IMR-90 (cell line): ENCODE measurements around the gene MAP10. TPM values are rescaled to one million over a fixed set of nuclear protein-coding genes. Genes with fewer than 3 reads are reported as not detected.

Source experiments
- ATAC-seq: fragments of 200-7000 bp; cut with Tn5 transposase; 2 replicates; pipeline ENCODE4 v1.9.1; 2020; ENCODE audit warnings: low read depth, mild to moderate bottlenecking, moderate library complexity
- BruUV-seq: library from RNA; stranded (reverse); fragments of 400-500 nt; replicated peaks from 2 replicates; lab custom pipeline; 2021; lab: Mats Ljungman, UMichigan
- CTCF ChIA-PET: fragments of 300-600 bp; formaldehyde crosslinking; extraction: SDS; loops from one replicate; lab custom pipeline; 2021; ENCODE audit warnings: antibody characterized with exemption; lab: Yijun Ruan, JAX
- POLR2A ChIA-PET: fragments of 300-600 bp; sonication (Branson Sonifier 250); formaldehyde crosslinking; loops from one replicate; lab custom pipeline; 2022; ENCODE audit warnings: antibody characterized with exemption; ENCODE audit not compliant: unreplicated experiment; lab: Charles Lee
- DNase-seq: peaks from one replicate; pipeline ENCODE4 v3.0.0; 2013
- H2AFZ ChIP-seq: replicated peaks from 2 replicates; pipeline ENCODE3; 2013; ENCODE audit warnings: low read length, mild to moderate bottlenecking; ENCODE audit not compliant: poor library complexity
- H2AK5ac ChIP-seq: 2 replicates; pipeline ENCODE4 v1.6.1; 2013; ENCODE audit warnings: low read depth, low read length, inconsistent platforms
- H2AK9ac ChIP-seq: replicated peaks from 2 replicates; pipeline ENCODE3; 2013; ENCODE audit warnings: mild to moderate bottlenecking, low read depth, low read length, moderate library complexity; ENCODE audit not compliant: poor library complexity
- H2BK120ac ChIP-seq: 2 replicates; pipeline ENCODE4 v1.6.1; 2013; ENCODE audit warnings: low read depth, low read length, inconsistent platforms
- H2BK15ac ChIP-seq: 3 replicates; pipeline ENCODE4 v1.6.1; 2013; ENCODE audit warnings: low read depth, low read length, inconsistent platforms
- H2BK20ac ChIP-seq: 2 replicates; pipeline ENCODE4 v1.6.1; 2013; ENCODE audit warnings: low read depth, mild to moderate bottlenecking, inconsistent platforms, low read length, moderate library complexity
- H2BK5ac ChIP-seq: 2 replicates; pipeline ENCODE4 v1.6.1; 2013; ENCODE audit warnings: mild to moderate bottlenecking, low read depth, low read length, inconsistent platforms; ENCODE audit not compliant: poor library complexity, severe bottlenecking
- H3K14ac ChIP-seq: replicated peaks from 2 replicates; pipeline ENCODE4 v1.6.1; 2013; ENCODE audit warnings: low read depth, low read length, inconsistent platforms
- H3K18ac ChIP-seq: 2 replicates; pipeline ENCODE4 v1.6.1; 2013; ENCODE audit warnings: low read depth, low read length, control low read depth
- H3K23ac ChIP-seq: 2 replicates; pipeline ENCODE4 v1.6.1; 2013; ENCODE audit warnings: low read depth, low read length, inconsistent platforms
- H3K27ac ChIP-seq: 2 replicates; pipeline ENCODE4 v1.5.1; 2013; ENCODE audit warnings: mild to moderate bottlenecking, control low read depth, low read length; ENCODE audit not compliant: insufficient read depth
- H3K27me3 ChIP-seq: 2 replicates; pipeline ENCODE4 v1.6.1; 2013; ENCODE audit warnings: low read length; ENCODE audit not compliant: control insufficient read depth, insufficient read depth
- H3K36me3 ChIP-seq: 2 replicates; pipeline ENCODE4 v1.6.1; 2013; ENCODE audit warnings: low read length, mixed read lengths; ENCODE audit not compliant: control insufficient read depth, insufficient read depth
- H3K4ac ChIP-seq: 2 replicates; pipeline ENCODE4 v1.6.1; 2013; ENCODE audit warnings: low read depth, low read length, inconsistent platforms
- H3K4me1 ChIP-seq: 2 replicates; pipeline ENCODE4 v1.6.1; 2013; ENCODE audit warnings: low read length, mixed read lengths; ENCODE audit not compliant: control insufficient read depth, insufficient read depth
- H3K4me2 ChIP-seq: 2 replicates; pipeline ENCODE4 v1.6.1; 2013; ENCODE audit warnings: low read depth, mild to moderate bottlenecking, control low read depth, low read length, moderate library complexity
- H3K4me3 ChIP-seq: 2 replicates; pipeline ENCODE4 v1.5.1; 2013; ENCODE audit warnings: low read depth, mild to moderate bottlenecking, control low read depth, low read length, moderate library complexity; ENCODE audit not compliant: insufficient read depth
- H3K56ac ChIP-seq: 2 replicates; pipeline ENCODE4 v1.6.1; 2013; ENCODE audit warnings: low read length, inconsistent platforms; ENCODE audit not compliant: insufficient read depth; ENCODE audit errors: extremely low read depth
- H3K79me1 ChIP-seq, 2 experiments: 2 replicates each; pipeline ENCODE4 v1.6.1; 2013; ENCODE audit warnings: low read length in 2 of 2, inconsistent platforms in 1 of 2, low read depth in 1 of 2
- H3K9ac ChIP-seq: 2 replicates; pipeline ENCODE4 v1.6.1; 2013; ENCODE audit warnings: low read depth, low read length, control low read depth
- H3K9me1 ChIP-seq: 2 replicates; pipeline ENCODE4 v1.6.1; 2013; ENCODE audit warnings: low read length, inconsistent platforms; ENCODE audit not compliant: insufficient read depth
- H3K9me3 ChIP-seq: 2 replicates; pipeline ENCODE4 v1.6.1; 2013; ENCODE audit warnings: low read length; ENCODE audit not compliant: control insufficient read depth, insufficient read depth
- H4K20me1 ChIP-seq: 2 replicates; pipeline ENCODE4 v1.6.1; 2013; ENCODE audit warnings: low read length, inconsistent platforms; ENCODE audit not compliant: insufficient read depth
- H4K5ac ChIP-seq: 2 replicates; pipeline ENCODE4 v1.6.1; 2013; ENCODE audit warnings: mild to moderate bottlenecking, low read depth, low read length, control low read depth
- H4K8ac ChIP-seq, 2 experiments: 2 replicates each; pipeline ENCODE4 v1.6.1; 2013; ENCODE audit warnings: low read depth in 2 of 2, low read length in 2 of 2, control low read depth in 1 of 2, inconsistent platforms in 1 of 2
- H4K91ac ChIP-seq: 2 replicates; pipeline ENCODE4 v1.6.1; 2013; ENCODE audit warnings: low read depth, low read length, inconsistent platforms; ENCODE audit not compliant: insufficient read depth
- FOS ChIP-seq: fragments of 150-350 bp; IDR thresholded peaks from 2 replicates; pipeline ENCODE4 v1.6.1; 2016; ENCODE audit warnings: low read depth, low read length
- MAFK ChIP-seq: IDR thresholded peaks from 2 replicates; pipeline ENCODE4 v1.6.1; 2012; ENCODE audit warnings: low read depth, low read length, improper control_type of control experiment
- WGBS, 2 experiments: methylation state at CpG; one replicate each; pipeline versions ENCODE4 v1.1.5 to v1.1.7; 2013; ENCODE audit warnings: missing lambda C conversion rate in 2 of 2; ENCODE audit not compliant: insufficient read length in 1 of 2; ENCODE audit errors: extremely low coverage in 2 of 2; 5-methylcytosine and 5-hydroxymethylcytosine counted together
- dilution Hi-C: fragments of 300-500 bp; cut with HindIII; formaldehyde crosslinking; loops from one replicate; pipeline ENCODE4 v1.14.3; 2018; ENCODE audit warnings: low sequenced_read_pairs; ENCODE audit not compliant: unreplicated experiment
- in situ Hi-C: fragments of 300-500 bp; cut with MboI; formaldehyde crosslinking; loops from 3 replicates; pipeline ENCODE4 v1.14.3; 2019; ENCODE audit warnings: low sequenced_read_pairs, inconsistent platforms, mixed read lengths
- intact Hi-C: fragments of 100-400 bp; cut with micrococcal nuclease; formaldehyde crosslinking; loops from 2 replicates; pipeline ENCODE4 v1.10.0; 2022
- polyA plus RNA-seq, 3 experiments: library from polyadenylated mRNA; depleted of rRNA; stranded (reverse); fragments of >200 nt; gene quantifications; 2 replicates each; pipeline ENCODE4 v1.2.3, GENCODE V29; 2012; ENCODE audit warnings: low replicate concordance in 1 of 3
- total RNA-seq: library from RNA; depleted of rRNA; stranded (reverse); fragments of >200 nt; gene quantifications from 2 replicates; pipeline ENCODE4 v1.2.3, GENCODE V29; 2012
- TF ChIP-seq, protein P1 (sequence below): fragments of 150-350 bp; IDR thresholded peaks from 2 replicates; pipeline ENCODE4 v1.6.1; 2016; ENCODE audit warnings: low read depth, mild to moderate bottlenecking, low read length, moderate library complexity, borderline replicate concordance

The MAP10 gene
- total and polyA plus RNA-seq, 2 of the 4 experiments (the other 2 are of a cell fraction) = 1.0 to 1.1 TPM

DNA sequence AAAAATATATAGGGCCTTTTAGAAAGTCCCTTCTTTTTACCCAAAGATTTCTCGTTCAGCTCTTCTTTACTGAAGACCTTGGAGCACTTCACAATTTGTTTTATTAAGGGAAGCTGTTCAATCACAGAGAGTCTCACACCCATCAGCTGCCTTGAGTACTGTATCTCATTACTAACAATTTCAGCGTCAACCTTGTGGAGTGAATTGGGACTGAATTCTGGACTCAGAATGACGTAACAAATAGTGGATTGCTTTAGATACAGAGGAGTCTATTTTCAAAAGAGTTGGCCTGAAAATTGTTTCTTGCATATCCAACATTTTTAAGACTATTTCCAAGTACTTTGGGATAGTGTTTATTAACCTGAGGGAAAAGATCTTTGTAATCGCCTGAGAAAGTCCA is 7.9 kb downstream of the MAP10 start:
- H3K79me1 ChIP-seq = no peaks in the 10 kb centered on the region
- BruUV-seq = no TSS peak

More for the DNA sequence above, 7.9 kb downstream of the MAP10 start:
- H2AFZ ChIP-seq = no peak overlapping the region
- H3K14ac ChIP-seq = no peak overlapping the region
- dilution Hi-C loops = no loop called here
- no peak overlapping the region for H2BK15ac ChIP-seq
- no peak overlapping the region for H4K8ac ChIP-seq
- no peak for ATAC-seq
- no peak for DNase-seq
- H3K56ac ChIP-seq = no peak overlapping the region
- no peak overlapping the region for H2BK120ac ChIP-seq
- H4K91ac ChIP-seq = no peak overlapping the region
- H4K20me1 ChIP-seq = no peaks in the 10 kb centered on the region
- H3K18ac ChIP-seq = no peak overlapping the region
- H2BK20ac ChIP-seq = no peak overlapping the region
- CTCF ChIA-PET = interaction anchor here (0.6 kb wide), 1 partner anchor 470 kb away, joined by 3 read pairs; no protein-coding TSS in a partner anchor
- H4K5ac ChIP-seq = no peak overlapping the region
- no peak overlapping the region for H3K9ac ChIP-seq
- H2AK5ac ChIP-seq = no peak overlapping the region
- no CpG with 5 or more reads among the region's 4 CpGs for WGBS, 2 experiments
- no peaks in the 10 kb centered on the region for H3K9me1 ChIP-seq
- H3K23ac ChIP-seq = no peak overlapping the region
- no peak overlapping the region for H3K4me2 ChIP-seq
- POLR2A ChIA-PET = no interaction called here
- TF ChIP-seq, protein P1, sequence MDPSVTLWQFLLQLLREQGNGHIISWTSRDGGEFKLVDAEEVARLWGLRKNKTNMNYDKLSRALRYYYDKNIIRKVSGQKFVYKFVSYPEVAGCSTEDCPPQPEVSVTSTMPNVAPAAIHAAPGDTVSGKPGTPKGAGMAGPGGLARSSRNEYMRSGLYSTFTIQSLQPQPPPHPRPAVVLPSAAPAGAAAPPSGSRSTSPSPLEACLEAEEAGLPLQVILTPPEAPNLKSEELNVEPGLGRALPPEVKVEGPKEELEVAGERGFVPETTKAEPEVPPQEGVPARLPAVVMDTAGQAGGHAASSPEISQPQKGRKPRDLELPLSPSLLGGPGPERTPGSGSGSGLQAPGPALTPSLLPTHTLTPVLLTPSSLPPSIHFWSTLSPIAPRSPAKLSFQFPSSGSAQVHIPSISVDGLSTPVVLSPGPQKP = no peak
- TF ChIP-seq MAFK (no peak), FOS (no peak)
- H3K4me1 ChIP-seq = no peaks in the 10 kb centered on the region
- H2AK9ac ChIP-seq = no peak overlapping the region
- in situ Hi-C loops = no loop called here
- no peak overlapping the region for H2BK5ac ChIP-seq
- no peak overlapping the region for H3K27ac ChIP-seq
- no peak overlapping the region for H3K4ac ChIP-seq
- intact Hi-C loops = no loop called here
- H3K27me3 ChIP-seq = no peaks in the 10 kb centered on the region
- H3K36me3 ChIP-seq = no peaks in the 10 kb centered on the region
- no peaks in the 10 kb centered on the region for H3K9me3 ChIP-seq
- H3K4me3 ChIP-seq = no peak overlapping the region
